GM18951 (cell line): ENCODE results near the gene BICDL1.

Experiments
- POLR2A ChIP-seq: IDR thresholded peaks from 4 replicates; pipeline ENCODE4 v1.6.1; 2011; ENCODE audit warnings: mild to moderate bottlenecking; ENCODE audit not compliant: insufficient read length, insufficient read depth; ENCODE audit errors: extremely low read depth
- in situ Hi-C: fragments of 300-500 bp; cut with MboI; formaldehyde crosslinking; loops from one replicate; pipeline ENCODE4 v1.12.0; 2022; ENCODE audit warnings: low sequenced_read_pairs, mixed read lengths, inconsistent platforms; ENCODE audit not compliant: unreplicated experiment

BICDL1 gene

GRCh38 chr12:120117961-120118320, 128.9 kb downstream of the BICDL1 start:
- in situ Hi-C loops, result no loop called here
- no peak for TF ChIP-seq POLR2A

GRCh38 chr12:120118321-120119061, 129.5 kb downstream of the BICDL1 start:
- in situ Hi-C loops, result no loop called here
- no peak for TF ChIP-seq POLR2A

DNA sequence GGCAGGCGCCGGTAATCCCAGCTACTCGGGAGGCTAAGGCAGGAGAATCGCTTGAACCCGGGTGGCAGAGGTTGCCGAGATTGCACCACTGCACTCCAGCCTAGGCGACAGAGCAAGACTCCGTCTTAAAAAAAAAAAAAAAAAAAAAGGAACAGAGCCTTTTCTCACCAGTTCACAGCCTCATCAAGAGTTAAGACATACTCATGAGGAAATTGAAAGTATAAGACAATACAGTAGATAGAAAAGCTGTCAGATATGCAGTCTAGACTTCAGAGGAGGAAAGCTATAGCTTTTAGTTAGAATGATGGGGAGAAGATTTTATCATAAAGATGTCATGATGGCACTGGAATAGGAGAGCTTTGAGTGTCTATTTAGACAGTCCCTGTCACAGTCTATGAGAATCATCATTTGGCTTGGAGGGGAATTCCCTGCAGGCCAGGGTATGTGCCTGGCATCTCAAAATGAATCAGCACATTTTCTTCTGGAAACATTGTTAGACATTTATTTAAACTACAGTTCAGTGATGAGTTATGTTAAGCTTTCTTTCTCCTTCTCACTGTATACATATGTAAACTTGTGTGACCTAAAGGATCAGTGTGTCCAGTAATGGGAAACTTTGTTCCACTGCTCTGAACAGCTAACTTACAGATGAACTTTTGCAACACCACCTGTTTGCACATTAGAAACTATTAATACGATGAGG, 130.4 kb downstream of the BICDL1 start:
- in situ Hi-C loops, result no loop called here
- no peak for TF ChIP-seq POLR2A

- in situ Hi-C loops, result no loop called here
- TF ChIP-seq POLR2A, result peak; percentile 12
Measured at GRCh38 chr12:120121343-120121742, 132.3 kb downstream of the BICDL1 start.

DNA sequence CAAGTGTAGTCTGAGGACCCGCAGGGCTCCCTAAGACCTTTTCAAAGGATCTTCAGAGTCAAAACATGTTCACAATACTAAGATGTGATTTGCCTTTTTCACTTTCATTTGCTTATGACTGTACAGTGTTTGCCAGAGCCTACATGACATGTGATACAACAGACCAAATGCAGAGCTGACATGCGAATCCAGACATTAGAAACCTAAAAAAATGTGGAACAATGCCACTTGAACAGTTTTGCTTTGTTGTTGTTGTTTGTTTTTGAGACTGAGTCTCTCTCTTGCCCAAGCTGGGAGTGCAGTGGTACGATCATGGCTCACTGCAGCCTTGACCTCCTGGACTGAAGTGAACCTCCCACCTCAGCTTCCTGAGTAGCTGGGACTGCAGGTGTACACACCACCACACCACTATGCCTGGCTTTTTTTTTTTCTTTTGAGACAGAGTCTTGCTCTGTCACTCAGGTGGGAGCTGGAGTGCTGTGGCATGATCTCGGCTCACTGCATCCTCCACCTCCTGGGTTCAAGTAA, 132.8 kb downstream of the BICDL1 start:
- TF ChIP-seq POLR2A, result no peak
- in situ Hi-C loops, result no loop called here

GRCh38 chr12:120125029-120125428, 136.0 kb downstream of the BICDL1 start:
- no peak for TF ChIP-seq POLR2A
- in situ Hi-C loops, result no loop called here

- in situ Hi-C loops, result no loop called here
- no peak for TF ChIP-seq POLR2A
Measured at GRCh38 chr12:120125792-120126634, 137.0 kb downstream of the BICDL1 start.

DNA sequence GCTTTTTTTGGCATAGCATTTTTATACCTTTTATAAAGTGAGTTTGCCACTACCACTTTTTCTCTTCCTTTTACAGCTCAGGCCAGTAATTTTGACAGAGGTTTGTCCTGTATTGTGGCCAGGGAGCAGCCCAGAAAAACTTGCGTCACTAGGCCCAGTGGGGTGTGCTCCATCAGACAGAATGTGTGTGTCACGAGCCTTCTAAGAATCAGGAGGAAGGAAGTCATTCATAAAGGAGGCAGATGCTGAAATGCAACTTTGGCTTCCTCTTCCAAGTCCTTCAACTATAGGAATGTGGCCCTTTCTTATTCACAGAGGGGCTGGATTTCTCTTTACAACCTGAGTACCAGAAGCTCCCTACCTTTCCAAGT, 137.6 kb downstream of the BICDL1 start:
- in situ Hi-C loops, result no loop called here

DNA sequence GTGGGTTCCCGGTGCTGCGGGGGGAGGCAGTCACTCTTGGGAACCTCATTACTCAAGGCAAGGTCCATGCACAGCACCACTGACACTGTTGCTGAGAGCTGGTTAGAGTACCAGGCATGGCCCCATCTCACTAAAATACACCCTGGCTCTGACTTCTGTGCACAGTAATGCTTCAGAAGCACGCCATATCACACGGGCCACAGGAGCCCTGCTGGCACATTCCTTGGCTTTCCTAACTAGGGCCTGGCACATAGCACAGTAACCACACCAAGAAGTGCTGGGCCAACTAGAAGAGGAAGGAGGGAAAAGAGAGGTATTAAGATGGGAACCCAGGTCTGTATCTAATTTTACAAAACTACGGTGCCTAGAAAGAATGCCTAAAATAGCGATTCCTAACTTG, 141.0 kb downstream of the BICDL1 start:
- in situ Hi-C loops, result no loop called here
- TF ChIP-seq POLR2A, result no peak

More for the DNA sequence above, 137.6 kb downstream of the BICDL1 start:
- TF ChIP-seq POLR2A, result no peak

DNA sequence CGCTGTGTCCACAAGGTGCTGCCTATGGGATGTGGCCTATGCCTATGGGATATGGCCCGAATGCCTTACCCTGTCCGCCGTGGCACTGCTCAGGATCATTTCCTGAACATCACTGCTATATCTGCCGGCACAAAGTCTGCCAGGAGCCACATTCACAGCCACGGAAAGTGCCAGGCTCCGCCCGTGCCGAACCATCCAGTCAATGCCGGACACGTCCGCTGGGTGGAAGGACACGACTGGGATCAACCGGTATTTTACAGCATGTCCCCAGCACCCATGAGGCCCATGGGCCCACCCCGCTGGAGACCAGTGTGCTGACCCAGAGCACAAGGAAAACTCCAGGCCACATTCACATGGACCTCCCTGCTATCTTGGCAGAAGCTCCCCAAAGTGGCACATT, 142.1 kb downstream of the BICDL1 start:
- no peak for TF ChIP-seq POLR2A
- in situ Hi-C loops, result no loop called here

DNA sequence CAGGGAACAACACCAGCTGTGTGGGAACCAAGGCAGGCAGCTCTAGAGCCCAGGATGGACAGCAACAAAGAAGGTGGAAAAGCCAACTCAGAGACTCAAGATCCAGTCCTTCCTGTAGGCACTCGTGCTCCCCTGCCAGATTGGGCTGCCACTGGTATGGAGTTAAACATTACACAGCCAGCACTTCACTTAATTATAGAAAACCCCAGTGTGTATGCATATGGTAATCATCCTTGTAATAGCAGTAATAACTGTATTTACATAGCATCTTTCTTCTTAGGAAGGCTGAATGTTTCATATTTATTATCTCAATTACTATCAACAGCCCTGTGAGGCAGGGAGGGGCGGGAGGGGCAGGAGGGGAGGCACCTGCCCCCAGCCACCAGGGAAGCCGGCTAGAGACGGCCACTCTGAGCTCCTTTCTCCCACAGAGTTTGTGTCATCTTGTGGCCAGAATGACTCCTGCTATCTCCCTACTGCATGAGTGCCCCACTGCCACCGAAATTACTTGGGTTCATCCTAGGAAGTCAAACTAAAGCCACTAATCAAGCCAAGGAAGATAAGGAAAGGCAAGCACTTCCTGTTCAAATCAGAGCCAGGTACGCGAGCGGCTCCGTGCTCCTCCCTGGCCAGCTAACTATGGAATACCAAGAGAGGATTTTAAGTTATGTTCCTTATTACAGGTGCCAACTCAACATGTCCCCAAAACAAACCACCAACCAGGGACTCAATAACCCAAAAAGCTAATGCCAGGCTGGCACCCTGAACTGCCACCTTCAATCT, 143.2 kb downstream of the BICDL1 start:
- TF ChIP-seq POLR2A, result peak; percentile 19
- in situ Hi-C loops, result no loop called here

- in situ Hi-C loops, result no loop called here
- TF ChIP-seq POLR2A, result peak; percentile 50
Measured at GRCh38 chr12:120132863-120133385, 143.9 kb downstream of the BICDL1 start.
